ENCODE measurements around the gene FITM2. TPM values are rescaled to one million over a fixed set of nuclear protein-coding genes. Genes with fewer than 3 reads are reported as not detected.

The FITM2 gene
- total RNA-seq, 1 experiment from 2014 or later, result 7.4 TPM

GRCh38 chr20:44287272-44288097, 23.5 kb downstream of the FITM2 start:
- H3K79me2 ChIP-seq (ENCODE audit: low read depth), result no peaks in the 10 kb centered on the region
- no TSS peak for BruUV-seq (replicated peaks)
- no peaks in the 10 kb centered on the region for H3K36me3 ChIP-seq (ENCODE audit: low read depth)
- H3K4me1 ChIP-seq (replicated peaks; ENCODE audit: insufficient read depth), result no peaks in the 10 kb centered on the region
- POLR2A ChIA-PET (ENCODE audit: unreplicated experiment), result no interaction called here
- CTCF ChIA-PET, result no interaction called here
- TF ChIP-seq CTCF (conservative IDR thresholded peaks at IDR 0.05), result no peak
- intact Hi-C loops (cut with micrococcal nuclease; ENCODE audit: unreplicated experiment), result no loop called here
- H3K9me2 ChIP-seq (ENCODE audit: insufficient read depth), result no peaks in the 10 kb centered on the region
- no peak overlapping the region for H3K27ac ChIP-seq
- no peaks in the 10 kb centered on the region for H3K9me3 ChIP-seq (ENCODE audit: insufficient read depth, low read depth)
- H4K20me1 ChIP-seq (ENCODE audit: insufficient read depth), result no peaks in the 10 kb centered on the region; the same call in 1 of the 2 replicates
- no peak overlapping the region for H3K4me2 ChIP-seq
- H3K4me3 ChIP-seq, result no peak overlapping the region
- DNase-seq, result no peak
- no peaks in the 10 kb centered on the region for H3K27me3 ChIP-seq (ENCODE audit: insufficient read depth, low read depth)
- H2AFZ ChIP-seq, result no peak overlapping the region
- H3F3A ChIP-seq (ENCODE audit: insufficient read depth, low read depth), result no peaks in the 10 kb centered on the region

GRCh38 chr20:44284032-44284431, 27.0 kb downstream of the FITM2 start:
- Histone ChIP-seq H3K79me2 (ENCODE audit: low read depth) (no peaks in the 10 kb centered on the region), H3K4me1 (replicated peaks; ENCODE audit: insufficient read depth) (no peaks in the 10 kb centered on the region), H3K27ac (no peak overlapping the region), H3K4me3 (no peak overlapping the region), H3K36me3 (ENCODE audit: low read depth) (no peaks in the 10 kb centered on the region), H3F3A (ENCODE audit: insufficient read depth, low read depth) (no peaks in the 10 kb centered on the region), H3K9me3 (ENCODE audit: insufficient read depth, low read depth) (no peaks in the 10 kb centered on the region), H3K9me2 (ENCODE audit: insufficient read depth) (no peaks in the 10 kb centered on the region), H2AFZ (no peak overlapping the region), H3K4me2 (no peak overlapping the region), H4K20me1 (ENCODE audit: insufficient read depth) (no peaks in the 10 kb centered on the region; the same call in 1 of the 2 replicates), H3K27me3 (ENCODE audit: insufficient read depth, low read depth) (0 out of 2 replicates have a peak, but pooled peaks cover 2% of the 10 kb centered on the region)
- intact Hi-C loops (cut with micrococcal nuclease; ENCODE audit: unreplicated experiment), result no loop called here
- ChIA-PET POLR2A (ENCODE audit: unreplicated experiment) (no interaction called here), CTCF (no interaction called here)
- no TSS peak for BruUV-seq (replicated peaks)
- TF ChIP-seq EZH2 (IDR thresholded peaks at IDR 0.05; ENCODE audit: low read depth) (no peak), CTCF (conservative IDR thresholded peaks at IDR 0.05) (no peak)
- no peak for DNase-seq

GRCh38 chr20:44282192-44282591, 28.8 kb downstream of the FITM2 start:
- no peak overlapping the region for H3K4me3 ChIP-seq
- no peaks in the 10 kb centered on the region for H3F3A ChIP-seq (ENCODE audit: insufficient read depth, low read depth)
- TF ChIP-seq EZH2 (IDR thresholded peaks at IDR 0.05; ENCODE audit: low read depth) (no peak), CTCF (conservative IDR thresholded peaks at IDR 0.05) (no peak)
- no peaks in the 10 kb centered on the region for H3K79me2 ChIP-seq (ENCODE audit: low read depth)
- H3K36me3 ChIP-seq (ENCODE audit: low read depth), result no peaks in the 10 kb centered on the region
- ChIA-PET POLR2A (ENCODE audit: unreplicated experiment) (no interaction called here), CTCF (no interaction called here)
- DNase-seq, result no peak
- H3K9me2 ChIP-seq (ENCODE audit: insufficient read depth), result no peaks in the 10 kb centered on the region
- BruUV-seq (replicated peaks), result no TSS peak
- no peaks in the 10 kb centered on the region for H3K9me3 ChIP-seq (ENCODE audit: insufficient read depth, low read depth)
- H4K20me1 ChIP-seq (ENCODE audit: insufficient read depth), result no peaks in the 10 kb centered on the region; the same call in 1 of the 2 replicates
- H3K4me1 ChIP-seq (replicated peaks; ENCODE audit: insufficient read depth), result no peaks in the 10 kb centered on the region
- H3K27me3 ChIP-seq (ENCODE audit: insufficient read depth, low read depth), result 0 out of 2 replicates have a peak, but pooled peaks cover 2% of the 10 kb centered on the region
- intact Hi-C loops (cut with micrococcal nuclease; ENCODE audit: unreplicated experiment), result no loop called here
- no peak overlapping the region for H3K27ac ChIP-seq
- no peak overlapping the region for H3K4me2 ChIP-seq
- H2AFZ ChIP-seq, result no peak overlapping the region

Data from PC-9 (cell line).